DOHH2 (cell line): ENCODE measurements around the gene HS2ST1.
A peak's percentile ranks its signal among the peaks of the same experiment; 100 is the strongest.

ENCODE experiments used
- H3F3A ChIP-seq: fragments of 200-600 bp; sonication (generic), shearing (Covaris generic); 2 replicates; pipeline ENCODE4 v1.6.0; 2016; ENCODE audit warnings: antibody characterized with exemption, mild to moderate bottlenecking; ENCODE audit not compliant: control insufficient read depth, insufficient read depth
- H3K27ac ChIP-seq: fragments of 200-600 bp; sonication (generic); 2 replicates; pipeline ENCODE4 v1.5.1; 2014; ENCODE audit warnings: low read depth, mild to moderate bottlenecking, low read length, moderate library complexity
- H3K27me3 ChIP-seq: fragments of 200-600 bp; sonication (generic); 2 replicates; pipeline ENCODE4 v1.6.1; 2014; ENCODE audit warnings: mild to moderate bottlenecking, low read length, mixed read lengths; ENCODE audit not compliant: control insufficient read depth
- H3K36me3 ChIP-seq: fragments of 200-600 bp; sonication (generic); 2 replicates; pipeline ENCODE4 v1.6.1; 2014; ENCODE audit warnings: mild to moderate bottlenecking, low read length, moderate library complexity, mixed read lengths; ENCODE audit not compliant: control insufficient read depth
- H3K4me1 ChIP-seq: fragments of 200-600 bp; sonication (generic); 2 replicates; pipeline ENCODE4 v1.6.1; 2014; ENCODE audit warnings: mild to moderate bottlenecking, low read length, mixed read lengths; ENCODE audit not compliant: control insufficient read depth
- H3K4me2 ChIP-seq: fragments of 200-600 bp; sonication (generic); 2 replicates; pipeline ENCODE4 v1.6.0; 2014; ENCODE audit warnings: mild to moderate bottlenecking, low read length, moderate library complexity
- H3K4me3 ChIP-seq: fragments of 200-600 bp; sonication (generic); 2 replicates; pipeline ENCODE4 v1.5.1; 2014; ENCODE audit warnings: mild to moderate bottlenecking, low read length, mixed read lengths
- H3K79me2 ChIP-seq: fragments of 200-600 bp; sonication (generic); 2 replicates; pipeline ENCODE4 v1.6.1; 2014; ENCODE audit warnings: mild to moderate bottlenecking, low read length, mixed read lengths; ENCODE audit not compliant: control insufficient read depth
- H3K9me2 ChIP-seq: fragments of 200-600 bp; sonication (generic); replicated peaks from 2 replicates; pipeline ENCODE4 v1.6.1; 2014; ENCODE audit warnings: mild to moderate bottlenecking, low read length, mixed read lengths; ENCODE audit not compliant: control insufficient read depth
- H3K9me3 ChIP-seq: fragments of 200-600 bp; sonication (generic); 2 replicates; pipeline ENCODE4 v1.6.1; 2014; ENCODE audit warnings: antibody characterized with exemption, low read length, mixed read lengths; ENCODE audit not compliant: control insufficient read depth, insufficient read depth
- H4K20me1 ChIP-seq: fragments of 200-600 bp; sonication (generic); 2 replicates; pipeline ENCODE4 v1.6.0; 2014; ENCODE audit warnings: low read depth, mild to moderate bottlenecking, antibody characterized with exemption, low read length, moderate library complexity; ENCODE audit not compliant: control insufficient read depth, insufficient read depth
- CTCF ChIP-seq: fragments of 200-600 bp; sonication (generic); IDR thresholded peaks from one replicate; pipeline ENCODE4 v1.5.1; 2014; ENCODE audit warnings: antibody characterized with exemption, mild to moderate bottlenecking, low read depth, low read length; ENCODE audit not compliant: poor library complexity, severe bottlenecking
- EZH2phosphoT487 ChIP-seq: fragments of 200-600 bp; sonication (generic); IDR thresholded peaks from 2 replicates; pipeline ENCODE4 v1.6.1; 2017; ENCODE audit warnings: borderline replicate concordance, mild to moderate bottlenecking, antibody characterized with exemption, low read length, moderate library complexity, mixed read lengths

The HS2ST1 gene

GRCh38 chr1:87028576-87028975 is 114.1 kb downstream of the HS2ST1 start:
- Histone ChIP-seq H3F3A (peaks cover 10% of the 10 kb centered on the region), H3K4me2 (peak overlapping the region; percentile 37)

GRCh38 chr1:87030740-87031690 is 116.6 kb downstream of the HS2ST1 start:
- Histone ChIP-seq H4K20me1 (no peaks in the 10 kb centered on the region), H3K4me3 (peak overlapping the region; percentile 21; the same call in 1 of the 2 replicates), H3K9me3 (peaks cover 5% of the 10 kb centered on the region; the same call in 1 of the 2 replicates), H3K27me3 (no peaks in the 10 kb centered on the region), H3K9me2 (no peaks in the 10 kb centered on the region), H3K4me1 (peaks cover 88% of the 10 kb centered on the region), H3K27ac (peak overlapping the region; percentile 3; the same call in 1 of the 2 replicates), H3K36me3 (peaks cover 34% of the 10 kb centered on the region; the same call in 1 of the 2 replicates), H3K79me2 (peaks cover 99% of the 10 kb centered on the region), H3K4me2 (peak overlapping the region; percentile 38), H3F3A (peaks cover 7% of the 10 kb centered on the region; the same call in 1 of the 2 replicates)
- TF ChIP-seq EZH2phosphoT487 (no peak), CTCF (no peak)

More at GRCh38 chr1:87028576-87028975, 114.1 kb downstream of the HS2ST1 start:
- H3K4me3 ChIP-seq = peak overlapping the region; percentile 25; the same call in 1 of the 2 replicates
- H3K27ac ChIP-seq = peak overlapping the region; percentile 24
- no peaks in the 10 kb centered on the region for H4K20me1 ChIP-seq
- H3K9me3 ChIP-seq = peaks cover 5% of the 10 kb centered on the region; the same call in 1 of the 2 replicates
- H3K36me3 ChIP-seq = peaks cover 38% of the 10 kb centered on the region; the same call in 1 of the 2 replicates
- H3K9me2 ChIP-seq = no peaks in the 10 kb centered on the region
- peaks cover 99% of the 10 kb centered on the region for H3K79me2 ChIP-seq
- no peaks in the 10 kb centered on the region for H3K27me3 ChIP-seq
- peaks cover 95% of the 10 kb centered on the region for H3K4me1 ChIP-seq
- TF ChIP-seq EZH2phosphoT487 = no peak
- TF ChIP-seq CTCF = no peak

- H3K79me2 ChIP-seq = peaks cover 98% of the 10 kb centered on the region
- no peak overlapping the region for H3K4me3 ChIP-seq
- no peaks in the 10 kb centered on the region for H3K9me2 ChIP-seq
- H3K36me3 ChIP-seq = peaks cover 18% of the 10 kb centered on the region; the same call in 1 of the 2 replicates
- TF ChIP-seq CTCF = no peak
- no peak for TF ChIP-seq EZH2phosphoT487
- no peaks in the 10 kb centered on the region for H4K20me1 ChIP-seq
- peaks cover 3% of the 10 kb centered on the region; the same call in 1 of the 2 replicates for H3F3A ChIP-seq
- no peak overlapping the region for H3K27ac ChIP-seq
- no peaks in the 10 kb centered on the region for H3K27me3 ChIP-seq
- H3K9me3 ChIP-seq = no peaks in the 10 kb centered on the region; the same call in 1 of the 2 replicates
- no peak overlapping the region for H3K4me2 ChIP-seq
- H3K4me1 ChIP-seq = peaks cover 86% of the 10 kb centered on the region
Measured at GRCh38 chr1:87034351-87034750, 119.9 kb downstream of the HS2ST1 start.
